Measurements from ENCODE around the gene ZNF124.
A peak's percentile ranks its signal among the peaks of the same experiment; 100 is the strongest.

ZNF124 gene

DNA sequence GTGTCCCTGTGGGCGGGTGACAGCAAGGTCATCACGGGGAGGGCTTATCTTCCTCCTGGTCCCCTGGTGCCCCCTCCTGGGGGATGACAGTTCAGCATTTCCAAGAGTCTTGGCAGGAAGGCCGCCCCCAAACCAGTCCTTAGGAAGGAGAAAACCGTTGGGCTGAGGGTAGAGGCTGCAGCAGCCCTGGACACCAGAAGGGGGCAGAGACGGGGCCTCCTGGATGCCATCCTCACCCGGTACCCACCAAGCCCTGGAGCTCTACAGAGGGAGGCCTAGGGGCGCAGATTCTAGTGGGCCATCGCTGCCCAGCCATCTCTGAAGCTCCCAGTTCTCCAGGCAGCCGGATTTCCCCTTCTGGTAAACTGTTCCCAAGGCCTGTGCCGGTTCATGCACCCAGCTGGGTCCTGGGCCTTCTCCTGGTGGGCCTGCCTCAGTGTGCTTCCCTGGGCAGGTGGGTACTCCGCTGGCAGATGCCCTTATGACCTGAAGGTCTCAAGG is 52.8 kb downstream of the ZNF124 start:
- in situ Hi-C loops (cut with HindIII; ENCODE audit: low pct_ligation_motif_present, low pct_unique_long_range_greater_than_20kb, low sequenced_read_pairs) = no loop called here
- peak; percentile 16 for DNase-seq

DNA sequence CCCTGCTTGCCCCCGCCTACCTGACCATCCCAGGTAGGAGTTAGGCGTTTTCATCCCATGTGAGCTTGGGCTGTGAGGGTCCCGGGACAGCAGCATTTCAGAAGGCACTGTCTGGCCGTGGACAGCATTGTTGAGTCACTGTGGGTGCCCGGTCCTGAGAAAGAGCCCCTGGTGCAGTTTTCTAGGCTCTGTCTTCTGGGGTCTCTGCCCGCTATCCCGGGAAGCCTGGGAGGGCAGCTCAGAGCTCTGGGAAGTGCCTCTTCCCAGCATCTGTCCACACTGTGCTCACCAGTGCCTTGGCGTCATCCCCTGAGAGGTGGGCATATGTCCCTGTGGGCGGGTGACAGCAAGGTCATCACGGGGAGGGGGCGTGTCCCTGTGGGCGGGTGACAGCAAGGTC is 56.3 kb downstream of the ZNF124 start:
- no peak for DNase-seq

DNA sequence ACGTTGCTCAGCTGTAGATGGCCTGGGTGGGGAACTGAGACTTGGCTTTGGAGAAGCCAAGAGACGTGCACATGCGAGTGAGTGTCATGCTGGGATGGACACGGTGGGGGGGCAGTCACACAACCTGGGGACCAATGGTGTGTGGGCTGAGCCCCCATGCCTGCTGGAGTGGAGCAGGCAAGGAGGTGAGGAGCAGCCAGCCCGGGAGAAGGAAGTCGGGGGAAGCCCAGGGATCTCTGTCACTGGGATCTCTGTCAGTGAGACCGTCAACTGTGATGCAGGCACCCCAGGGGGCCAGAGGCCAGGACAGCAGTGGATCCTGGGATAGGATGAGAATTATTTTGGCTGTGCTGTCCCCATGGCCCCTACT is 56.7 kb downstream of the ZNF124 start:
- DNase-seq = no peak
- in situ Hi-C loops (cut with HindIII; ENCODE audit: low pct_ligation_motif_present, low pct_unique_long_range_greater_than_20kb, low sequenced_read_pairs) = no loop called here

More for the DNA sequence above, 56.3 kb downstream of the ZNF124 start:
- in situ Hi-C loops (cut with HindIII; ENCODE audit: low pct_ligation_motif_present, low pct_unique_long_range_greater_than_20kb, low sequenced_read_pairs) = no loop called here

- in situ Hi-C loops (cut with HindIII; ENCODE audit: low pct_ligation_motif_present, low pct_unique_long_range_greater_than_20kb, low sequenced_read_pairs) = no loop called here
- no peak for DNase-seq
These were observed 57.3 kb downstream of the ZNF124 start for GRCh38 chr1:247114351-247115140.

GRCh38 chr1:247113733-247114271 is 58.0 kb downstream of the ZNF124 start:
- no peak for DNase-seq
- in situ Hi-C loops (cut with HindIII; ENCODE audit: low pct_ligation_motif_present, low pct_unique_long_range_greater_than_20kb, low sequenced_read_pairs) = no loop called here

- DNase-seq = no peak
- in situ Hi-C loops (cut with HindIII; ENCODE audit: low pct_ligation_motif_present, low pct_unique_long_range_greater_than_20kb, low sequenced_read_pairs) = no loop called here
These were observed 58.7 kb downstream of the ZNF124 start for GRCh38 chr1:247113094-247113497.

DNA sequence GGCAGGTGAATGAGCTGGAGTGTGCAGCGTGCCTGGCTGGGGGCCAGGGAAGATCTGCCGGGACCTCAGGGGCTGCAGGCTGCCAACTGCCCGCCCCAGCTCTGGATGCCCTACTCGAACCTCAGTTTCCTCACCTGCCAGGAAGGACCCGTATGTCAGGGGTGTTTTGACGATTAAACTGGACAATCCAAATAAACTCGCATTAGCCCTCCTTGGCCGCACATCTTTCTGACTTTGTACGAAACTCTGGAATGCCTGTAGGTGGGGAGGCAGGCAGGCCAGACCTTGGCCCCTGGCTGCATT is 59.4 kb downstream of the ZNF124 start:
- in situ Hi-C loops (cut with HindIII; ENCODE audit: low pct_ligation_motif_present, low pct_unique_long_range_greater_than_20kb, low sequenced_read_pairs) = no loop called here

GRCh38 chr1:247111700-247112478 is 59.9 kb downstream of the ZNF124 start:
- DNase-seq = peak; percentile 25
- in situ Hi-C loops (cut with HindIII; ENCODE audit: low pct_ligation_motif_present, low pct_unique_long_range_greater_than_20kb, low sequenced_read_pairs) = no loop called here

More for the DNA sequence above, 59.4 kb downstream of the ZNF124 start:
- DNase-seq = no peak

- in situ Hi-C loops (cut with HindIII; ENCODE audit: low pct_ligation_motif_present, low pct_unique_long_range_greater_than_20kb, low sequenced_read_pairs) = no loop called here
- DNase-seq = no peak
These were observed 60.5 kb downstream of the ZNF124 start for GRCh38 chr1:247111259-247111699.

GRCh38 chr1:247110627-247111258 is 61.1 kb downstream of the ZNF124 start:
- DNase-seq = no peak

GRCh38 chr1:247107694-247108093 is 64.1 kb downstream of the ZNF124 start:
- no peak for DNase-seq
- in situ Hi-C loops (cut with HindIII; ENCODE audit: low pct_ligation_motif_present, low pct_unique_long_range_greater_than_20kb, low sequenced_read_pairs) = no loop called here

More at GRCh38 chr1:247110627-247111258, 61.1 kb downstream of the ZNF124 start:
- in situ Hi-C loops (cut with HindIII; ENCODE audit: low pct_ligation_motif_present, low pct_unique_long_range_greater_than_20kb, low sequenced_read_pairs) = no loop called here

GRCh38 chr1:247105966-247106365 is 65.9 kb downstream of the ZNF124 start:
- in situ Hi-C loops (cut with HindIII; ENCODE audit: low pct_ligation_motif_present, low pct_unique_long_range_greater_than_20kb, low sequenced_read_pairs) = no loop called here
- DNase-seq = no peak
